ENCODE measurements around the gene TMEM182. TPM values are rescaled to one million over a fixed set of nuclear protein-coding genes. Genes with fewer than 3 reads are reported as not detected.

The TMEM182 gene
- total and polyA plus RNA-seq, 2 of the 4 experiments (the other 2 are of a cell fraction) = 1.3 to 1.4 TPM

DNA sequence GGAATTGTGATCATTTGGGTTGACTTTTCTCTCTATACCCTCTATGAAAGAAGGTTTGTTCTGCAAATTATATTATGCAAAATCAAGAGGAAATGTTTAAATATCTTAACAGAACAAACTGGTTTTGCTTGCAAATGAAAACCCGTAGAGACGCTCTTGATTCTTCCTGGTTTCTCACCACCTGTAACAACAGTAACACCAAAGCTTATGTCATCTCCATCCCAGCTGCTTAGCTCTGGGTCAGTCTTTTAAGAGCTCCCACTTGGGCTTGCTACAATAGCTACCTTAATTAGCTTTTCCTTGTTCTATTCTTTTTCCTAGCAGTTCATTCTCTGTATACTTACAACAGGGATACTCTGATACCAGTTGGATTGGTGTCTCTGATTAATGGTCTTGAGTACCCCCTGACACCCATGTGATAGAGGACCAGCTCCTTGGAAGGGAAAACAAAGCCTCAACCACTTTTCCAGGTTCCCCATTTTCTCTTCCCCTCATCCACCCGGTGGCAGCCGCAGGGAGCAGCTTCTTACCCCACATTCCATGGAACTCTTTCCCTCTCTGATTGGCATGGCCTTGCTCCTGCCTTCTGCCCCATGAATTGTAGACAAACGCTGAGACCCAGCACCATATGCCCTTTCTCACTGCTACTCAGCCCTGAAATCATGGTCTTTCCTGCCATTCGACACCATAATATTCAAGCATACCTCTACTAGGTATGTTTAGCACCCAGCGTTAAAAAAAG, 27.7 kb downstream of the TMEM182 start:
- no peak overlapping the region for H2BK20ac ChIP-seq (ENCODE audit: low read depth, low read length)
- no TSS peak for BruUV-seq (replicated peaks)
- no peak overlapping the region for H2AFZ ChIP-seq (replicated peaks; ENCODE audit: low read length, poor library complexity)
- in situ Hi-C loops (cut with MboI; ENCODE audit: low sequenced_read_pairs) (no loop called here), intact Hi-C loops (cut with micrococcal nuclease) (no loop called here), dilution Hi-C loops (cut with HindIII; ENCODE audit: low sequenced_read_pairs, unreplicated experiment) (no loop called here)
- H3K9me3 ChIP-seq (ENCODE audit: control insufficient read depth, insufficient read depth, low read length) = no peaks in the 10 kb centered on the region
- H3K9ac ChIP-seq (ENCODE audit: low read depth, low read length) = no peak overlapping the region
- H2BK15ac ChIP-seq (ENCODE audit: low read depth, low read length) = no peak overlapping the region
- no peak overlapping the region for H2BK5ac ChIP-seq (ENCODE audit: low read depth, low read length, poor library complexity, severe bottlenecking)
- peaks cover 5% of the 10 kb centered on the region; the same call in 1 of the 2 replicates for H3K4me1 ChIP-seq (ENCODE audit: control insufficient read depth, insufficient read depth, low read length)
- H2BK120ac ChIP-seq (ENCODE audit: low read depth, low read length) = no peak overlapping the region
- no peak overlapping the region for H2AK9ac ChIP-seq (replicated peaks; ENCODE audit: low read depth, low read length, poor library complexity)
- TF ChIP-seq CHD1 (IDR thresholded peaks at IDR 0.05; ENCODE audit: low read depth, low read length) = no peak
- no peak for TF ChIP-seq CEBPB (IDR thresholded peaks at IDR 0.05; ENCODE audit: low read depth, low read length)
- no peak for TF ChIP-seq SMC3 (IDR thresholded peaks at IDR 0.05; ENCODE audit: low read depth, low read length)
- no peak for TF ChIP-seq POLR2A (IDR thresholded peaks at IDR 0.05; ENCODE audit: low read depth, low read length)
- TF ChIP-seq ELK1 (IDR thresholded peaks at IDR 0.05; ENCODE audit: borderline replicate concordance, low read depth, low read length) = no peak
- H3K36me3 ChIP-seq (ENCODE audit: control insufficient read depth, insufficient read depth, low read length) = no peaks in the 10 kb centered on the region
- WGBS, 2 experiments (ENCODE audit: extremely low coverage in 2 of 2, insufficient read length in 1 of 2) = 70% methylated on average over 3 of the region's 7 CpGs; no CpG with 5 or more reads in 1 of the 2 experiments
- no peak for DNase-seq
- H3K4me3 ChIP-seq (ENCODE audit: insufficient read depth, low read depth, low read length) = no peak overlapping the region
- H3K4me2 ChIP-seq (ENCODE audit: low read depth, low read length) = no peak overlapping the region
- H3K27ac ChIP-seq (ENCODE audit: insufficient read depth, low read length) = no peak overlapping the region
- no peaks in the 10 kb centered on the region for H3K79me1 ChIP-seq (ENCODE audit: low read depth in 1 of 2, low read length in 2 of 2)
- H3K23ac ChIP-seq (ENCODE audit: low read depth, low read length) = no peak overlapping the region
- H3K14ac ChIP-seq (replicated peaks; ENCODE audit: low read depth, low read length) = no peak overlapping the region
- H3K56ac ChIP-seq (ENCODE audit: extremely low read depth, insufficient read depth, low read length) = no peak overlapping the region
- no peak for ATAC-seq (ENCODE audit: low read depth)
- H3K9me1 ChIP-seq (ENCODE audit: insufficient read depth, low read length) = no peaks in the 10 kb centered on the region
- H4K5ac ChIP-seq (ENCODE audit: low read depth, low read length) = no peak overlapping the region
- no peak overlapping the region for H3K18ac ChIP-seq (ENCODE audit: low read depth, low read length)
- H4K91ac ChIP-seq (ENCODE audit: insufficient read depth, low read depth, low read length) = no peak overlapping the region
- no peaks in the 10 kb centered on the region for H4K20me1 ChIP-seq (ENCODE audit: insufficient read depth, low read length)
- ChIA-PET POLR2A (ENCODE audit: unreplicated experiment) (no interaction called here), CTCF (interaction anchor here (0.7 to 1.0 kb wide), 3 partner anchors 11 to 36 kb away, joined by 3 read pairs; no protein-coding TSS in a partner anchor)
- H2AK5ac ChIP-seq (ENCODE audit: low read depth, low read length) = no peak overlapping the region
- H3K4ac ChIP-seq (ENCODE audit: low read depth, low read length) = no peak overlapping the region
- H3K27me3 ChIP-seq (ENCODE audit: control insufficient read depth, insufficient read depth, low read length) = peaks cover 3% of the 10 kb centered on the region; the same call in 1 of the 2 replicates
- H4K8ac ChIP-seq (ENCODE audit: low read depth in 2 of 2, low read length in 2 of 2) = no peak overlapping the region

Data from IMR-90 (cell line).